ENCODE results near the gene HSF4.

DNA sequence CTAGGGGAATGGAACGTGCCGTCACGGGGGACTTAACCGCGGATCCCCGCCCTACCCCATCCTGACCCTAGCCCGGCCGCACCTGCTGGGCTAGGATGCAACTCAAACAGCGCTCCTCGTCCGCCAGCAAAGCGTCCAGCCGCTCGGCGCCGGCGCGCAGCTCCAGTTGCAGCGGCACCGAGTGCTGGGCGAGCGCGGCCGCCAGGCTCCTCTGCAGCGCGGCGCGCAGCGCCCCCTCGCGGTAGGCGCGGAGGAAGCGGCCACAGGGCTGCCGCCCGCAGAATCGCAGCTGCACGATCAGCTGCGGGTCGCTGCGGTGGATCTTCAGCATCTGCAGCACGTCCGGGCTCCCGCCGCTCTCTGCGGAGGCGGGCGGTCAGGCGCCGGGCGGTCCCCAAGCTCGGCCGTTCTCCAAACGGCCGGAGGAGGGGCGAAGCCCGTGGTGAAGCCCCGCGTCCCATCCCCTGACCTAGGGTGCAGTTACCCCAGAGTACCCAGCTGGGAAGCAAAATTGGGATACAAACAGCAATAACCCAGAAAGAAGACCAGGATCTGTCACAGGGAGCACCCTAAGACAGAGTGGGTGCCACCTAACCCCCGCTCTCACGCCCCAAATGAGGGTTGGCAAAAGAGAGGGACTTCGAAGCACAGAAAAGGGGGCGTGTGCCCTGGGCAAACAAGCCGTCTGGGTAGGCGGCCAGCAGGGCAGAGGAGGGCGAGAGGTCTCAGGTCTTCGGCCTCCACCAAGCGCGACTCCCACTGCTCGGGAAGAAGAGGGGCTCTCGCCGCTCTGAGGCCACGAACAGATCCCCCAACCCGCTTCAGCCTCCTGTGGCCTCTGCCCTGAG, 9.0 kb upstream of the HSF4 start:
- TF ChIP-seq, protein P1, sequence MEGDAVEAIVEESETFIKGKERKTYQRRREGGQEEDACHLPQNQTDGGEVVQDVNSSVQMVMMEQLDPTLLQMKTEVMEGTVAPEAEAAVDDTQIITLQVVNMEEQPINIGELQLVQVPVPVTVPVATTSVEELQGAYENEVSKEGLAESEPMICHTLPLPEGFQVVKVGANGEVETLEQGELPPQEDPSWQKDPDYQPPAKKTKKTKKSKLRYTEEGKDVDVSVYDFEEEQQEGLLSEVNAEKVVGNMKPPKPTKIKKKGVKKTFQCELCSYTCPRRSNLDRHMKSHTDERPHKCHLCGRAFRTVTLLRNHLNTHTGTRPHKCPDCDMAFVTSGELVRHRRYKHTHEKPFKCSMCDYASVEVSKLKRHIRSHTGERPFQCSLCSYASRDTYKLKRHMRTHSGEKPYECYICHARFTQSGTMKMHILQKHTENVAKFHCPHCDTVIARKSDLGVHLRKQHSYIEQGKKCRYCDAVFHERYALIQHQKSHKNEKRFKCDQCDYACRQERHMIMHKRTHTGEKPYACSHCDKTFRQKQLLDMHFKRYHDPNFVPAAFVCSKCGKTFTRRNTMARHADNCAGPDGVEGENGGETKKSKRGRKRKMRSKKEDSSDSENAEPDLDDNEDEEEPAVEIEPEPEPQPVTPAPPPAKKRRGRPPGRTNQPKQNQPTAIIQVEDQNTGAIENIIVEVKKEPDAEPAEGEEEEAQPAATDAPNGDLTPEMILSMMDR (conservative IDR thresholded peaks at IDR 0.05; ENCODE audit: low read length): peak; percentile 77
- TF ChIP-seq EZH2phosphoT487 (IDR thresholded peaks at IDR 0.05; ENCODE audit: borderline replicate concordance): no peak

Measured in Loucy (cell line).